Osteocyte (in vitro differentiated cells): ENCODE results near the gene GREB1. TPM values are rescaled to one million over a fixed set of nuclear protein-coding genes. Genes with fewer than 3 reads are reported as not detected.

Source experiments
- DNase-seq: peaks from one replicate; pipeline ENCODE4 v3.0.0; 2021; ENCODE audit warnings: mixed read lengths; ENCODE audit not compliant: unreplicated experiment; ENCODE audit errors: extremely low spot score
- H3K27ac Mint-ChIP-seq: one replicate; pipeline ENCODE4 v1.8.0; 2021; ENCODE audit warnings: mild to moderate bottlenecking, mixed read lengths; ENCODE audit not compliant: unreplicated experiment
- H3K27me3 Mint-ChIP-seq: one replicate; pipeline ENCODE4 v1.8.0; 2021; ENCODE audit warnings: mixed read lengths; ENCODE audit not compliant: unreplicated experiment
- H3K36me3 Mint-ChIP-seq: one replicate; pipeline ENCODE4 v1.8.0; 2021; ENCODE audit warnings: mixed read lengths; ENCODE audit not compliant: unreplicated experiment
- H3K4me1 Mint-ChIP-seq: one replicate; pipeline ENCODE4 v1.8.0; 2021; ENCODE audit warnings: mixed read lengths; ENCODE audit not compliant: unreplicated experiment
- H3K4me3 Mint-ChIP-seq: one replicate; pipeline ENCODE4 v1.8.0; 2021; ENCODE audit warnings: mild to moderate bottlenecking, moderate library complexity, mixed read lengths; ENCODE audit not compliant: unreplicated experiment
- H3K9me3 Mint-ChIP-seq: one replicate; pipeline ENCODE4 v1.8.0; 2021; ENCODE audit warnings: mixed read lengths; ENCODE audit not compliant: unreplicated experiment
- CTCF ChIP-seq: fragments of 200-600 bp; sonication (generic); IDR thresholded peaks from 2 replicates; pipeline ENCODE4 v1.5.0; 2021; ENCODE audit warnings: antibody characterized with exemption, mild to moderate bottlenecking, moderate library complexity
- total RNA-seq: library from RNA; stranded (reverse); gene quantifications from 2 replicates; pipeline ENCODE4 v1.2.1, GENCODE V29; 2021

GREB1 gene
- total RNA-seq, 1 donor from 2014 or later, result 0.54 TPM

- no peak overlapping the region for H3K4me3 Mint-ChIP-seq
- no peak for DNase-seq
- peaks cover 10% of the 10 kb centered on the region for H3K9me3 Mint-ChIP-seq
- TF ChIP-seq CTCF, result no peak
- no peaks in the 10 kb centered on the region for H3K36me3 Mint-ChIP-seq
- peaks cover 30% of the 10 kb centered on the region for H3K27me3 Mint-ChIP-seq
- no peaks in the 10 kb centered on the region for H3K4me1 Mint-ChIP-seq
- no peak overlapping the region for H3K27ac Mint-ChIP-seq
Measured at GRCh38 chr2:11524470-11524869, 9.4 kb upstream of the GREB1 start.

- DNase-seq, result peak; percentile 67
- Mint-ChIP-seq H3K9me3 (peaks cover 6% of the 10 kb centered on the region), H3K4me3 (no peak overlapping the region), H3K27ac (no peak overlapping the region), H3K36me3 (no peaks in the 10 kb centered on the region), H3K27me3 (peaks cover 31% of the 10 kb centered on the region), H3K4me1 (no peaks in the 10 kb centered on the region)
- TF ChIP-seq CTCF, result no peak
Measured at GRCh38 chr2:11525762-11526161, 8.1 kb upstream of the GREB1 start.

- H3K9me3 Mint-ChIP-seq, result peaks cover 6% of the 10 kb centered on the region
- DNase-seq, result no peak
- no peak overlapping the region for H3K4me3 Mint-ChIP-seq
- TF ChIP-seq CTCF, result no peak
- no peak overlapping the region for H3K27ac Mint-ChIP-seq
- no peaks in the 10 kb centered on the region for H3K4me1 Mint-ChIP-seq
- peaks cover 35% of the 10 kb centered on the region for H3K27me3 Mint-ChIP-seq
- no peaks in the 10 kb centered on the region for H3K36me3 Mint-ChIP-seq
Measured at GRCh38 chr2:11527001-11527400, 6.8 kb upstream of the GREB1 start.

- no peak for TF ChIP-seq CTCF
- Mint-ChIP-seq H3K4me3 (no peak overlapping the region), H3K9me3 (peaks cover 6% of the 10 kb centered on the region), H3K4me1 (no peaks in the 10 kb centered on the region), H3K36me3 (no peaks in the 10 kb centered on the region), H3K27ac (no peak overlapping the region), H3K27me3 (peaks cover 45% of the 10 kb centered on the region)
- DNase-seq, result no peak
Measured at GRCh38 chr2:11528228-11528627, 5.6 kb upstream of the GREB1 start.

- Mint-ChIP-seq H3K36me3 (no peaks in the 10 kb centered on the region), H3K4me1 (no peaks in the 10 kb centered on the region), H3K27ac (no peak overlapping the region), H3K9me3 (peaks cover 6% of the 10 kb centered on the region), H3K4me3 (no peak overlapping the region), H3K27me3 (peaks cover 64% of the 10 kb centered on the region)
- DNase-seq, result peak; percentile 67
- TF ChIP-seq CTCF, result no peak
Measured at GRCh38 chr2:11530864-11531465, 2.9 kb upstream of the GREB1 start.
